Endothelial cell of umbilical vein (primary cell): ENCODE results near the gene FXYD3. TPM values are rescaled to one million over a fixed set of nuclear protein-coding genes. Genes with fewer than 3 reads are reported as not detected.

Experiments used
- BruUV-seq: library from RNA; stranded (reverse); fragments of 400-500 nt; replicated peaks from 2 replicates; lab custom pipeline; 2021; lab: Mats Ljungman, UMichigan
- CTCF ChIA-PET: fragments of 300-600, 350-600 bp; sonication (Branson Sonifier 250); formaldehyde crosslinking; loops from one replicate; lab custom pipeline; 2021; ENCODE audit warnings: antibody characterized with exemption, inconsistent platforms; lab: Charles Lee
- POLR2A ChIA-PET: fragments of 300-600, 350-600 bp; sonication (Branson Sonifier 250); formaldehyde crosslinking; loops from one replicate; lab custom pipeline; 2021; ENCODE audit warnings: antibody characterized with exemption, inconsistent platforms; lab: Charles Lee
- DNase-seq: peaks from one replicate; pipeline ENCODE4 v3.0.0-alpha.2; 2011; ENCODE audit warnings: low read depth, low spot score
- FAIRE-seq: peaks from 2 replicates; lab custom pipeline; 2011; peaks lifted over from hg19 to GRCh38; lab: Jason Lieb, UNC
- H2AFZ ChIP-seq: 2 replicates; pipeline ENCODE4 v1.6.0; 2012; ENCODE audit warnings: low read depth, low read length, control low read depth, inconsistent platforms
- H3K27ac ChIP-seq: 2 replicates; pipeline ENCODE4 v1.5.1; 2011; ENCODE audit warnings: low read depth, mild to moderate bottlenecking, control low read depth, low read length, moderate library complexity; ENCODE audit not compliant: insufficient read depth
- H3K27me3 ChIP-seq, 2 experiments: 2 replicates each; pipeline versions ENCODE4 v1.6.0 to v1.6.1; 2011; ENCODE audit warnings: low read length in 2 of 2, mixed read lengths in 1 of 2; ENCODE audit not compliant: control insufficient read depth in 2 of 2, insufficient read depth in 2 of 2
- H3K36me3 ChIP-seq, 2 experiments: 2 replicates in 1 of 2; 3 replicates in 1 of 2; pipeline ENCODE4 v1.5.1; 2011; ENCODE audit warnings: low read length in 2 of 2, mild to moderate bottlenecking in 1 of 2, moderate library complexity in 1 of 2; ENCODE audit not compliant: control insufficient read depth in 2 of 2, insufficient read depth in 2 of 2; ENCODE audit errors: extremely low read depth in 1 of 2
- H3K4me1 ChIP-seq: 3 replicates; pipeline ENCODE4 v1.5.1; 2011; ENCODE audit warnings: mild to moderate bottlenecking, low read length; ENCODE audit not compliant: control insufficient read depth, insufficient read depth; ENCODE audit errors: extremely low read depth
- H3K4me2 ChIP-seq: 2 replicates; pipeline ENCODE4 v1.6.1; 2011; ENCODE audit warnings: low read length, control low read depth, mixed read lengths; ENCODE audit not compliant: insufficient read depth
- H3K4me3 ChIP-seq, 3 experiments: fragments of 200-600 bp in 1 of 3; sonication (generic), shearing (Covaris generic) in 1 of 3; replicated peaks in 1 of 3; 2 replicates each; pipeline ENCODE4 v1.5.1; 2011 to 2016; ENCODE audit warnings: control low read depth in 3 of 3, low read length in 3 of 3, mild to moderate bottlenecking in 2 of 3, inconsistent platforms in 1 of 3, low read depth in 1 of 3, moderate library complexity in 1 of 3; ENCODE audit not compliant: insufficient read depth in 1 of 3
- H3K79me2 ChIP-seq: 2 replicates; pipeline ENCODE4 v1.6.0; 2012; ENCODE audit warnings: low read length, inconsistent platforms; ENCODE audit not compliant: control insufficient read depth, insufficient read depth
- H3K9ac ChIP-seq: replicated peaks from 2 replicates; pipeline ENCODE3; 2011; ENCODE audit warnings: low read length, control low read depth; ENCODE audit not compliant: insufficient read depth; ENCODE audit errors: extremely low read depth
- H3K9me1 ChIP-seq: replicated peaks from 3 replicates; pipeline ENCODE4 v1.6.0; 2011; ENCODE audit warnings: mild to moderate bottlenecking, low read length; ENCODE audit not compliant: control insufficient read depth, insufficient read depth; ENCODE audit errors: extremely low read depth
- H3K9me3 ChIP-seq: replicated peaks from 2 replicates; pipeline ENCODE4 v1.5.1; 2012; ENCODE audit warnings: low read length, inconsistent platforms; ENCODE audit not compliant: control insufficient read depth, insufficient read depth
- H4K20me1 ChIP-seq: replicated peaks from 2 replicates; pipeline ENCODE3; 2011; ENCODE audit warnings: mild to moderate bottlenecking, low read length; ENCODE audit not compliant: control insufficient read depth, insufficient read depth; ENCODE audit errors: extremely low read depth
- CTCF ChIP-seq, 2 donors: IDR thresholded peaks; 1 replicate in 1 of 2; 2 replicates in 1 of 2; pipeline ENCODE4 v1.5.1; 2011; ENCODE audit warnings: low read length in 2 of 2, mild to moderate bottlenecking in 2 of 2, moderate library complexity in 2 of 2, control low read depth in 1 of 2, inconsistent platforms in 1 of 2, low read depth in 1 of 2; ENCODE audit not compliant: insufficient read depth in 1 of 2; ENCODE audit errors: extremely low read depth in 1 of 2
- EZH2 ChIP-seq: IDR thresholded peaks from 2 replicates; pipeline ENCODE4 v1.6.1; 2012; ENCODE audit warnings: borderline replicate concordance, low read depth, mild to moderate bottlenecking, moderate library complexity, low read length, inconsistent platforms; ENCODE audit not compliant: severe bottlenecking
- FOS ChIP-seq: IDR thresholded peaks from 2 replicates; pipeline ENCODE4 v1.6.1; 2011; ENCODE audit warnings: mild to moderate bottlenecking, low read length, moderate library complexity, borderline replicate concordance; ENCODE audit not compliant: insufficient read depth
- GATA2 ChIP-seq: IDR thresholded peaks from 2 replicates; pipeline ENCODE4 v1.7.0; 2011; ENCODE audit warnings: low read depth, mild to moderate bottlenecking, moderate library complexity, mixed read lengths, low read length; ENCODE audit not compliant: insufficient read length, insufficient read depth
- JUN ChIP-seq: IDR thresholded peaks from 2 replicates; pipeline ENCODE4 v1.6.1; 2011; ENCODE audit warnings: borderline replicate concordance, low read depth; ENCODE audit not compliant: insufficient read length, insufficient read depth
- MAX ChIP-seq: IDR thresholded peaks from 2 replicates; pipeline ENCODE4 v1.6.1; 2011; ENCODE audit not compliant: insufficient read depth, insufficient read length
- MYC ChIP-seq: IDR thresholded peaks from one replicate; pipeline ENCODE4 v1.6.1; 2011; ENCODE audit warnings: mild to moderate bottlenecking, low read depth, low read length
- POLR2A ChIP-seq: IDR thresholded peaks from 2 replicates; pipeline ENCODE4 v1.6.1; 2012; ENCODE audit warnings: low read depth, mild to moderate bottlenecking, control low read depth, low read length
- POLR2AphosphoS5 ChIP-seq: IDR thresholded peaks from 2 replicates; pipeline ENCODE4 v1.6.1; 2012; ENCODE audit warnings: low read depth, mild to moderate bottlenecking, control low read depth, low read length, moderate library complexity; ENCODE audit not compliant: insufficient read depth
- dilution Hi-C: fragments of 300-500 bp; cut with MboI; formaldehyde crosslinking; loops from one replicate; pipeline ENCODE4 v1.15.0; 2019; ENCODE audit warnings: low sequenced_read_pairs; ENCODE audit not compliant: extremely low pct_ligation_motif_present
- intact Hi-C: fragments of 100-400 bp; cut with micrococcal nuclease; formaldehyde crosslinking; loops from one replicate; pipeline ENCODE4 v1.10.0; 2022
- polyA plus RNA-seq, 4 experiments: library from polyadenylated mRNA; depleted of rRNA in 3 of 4; stranded (reverse) in 3 of 4; unstranded in 1 of 4; fragments of >200 nt; gene quantifications; 2 replicates each; pipeline versions ENCODE4 v1.2.1 to v1.2.3, GENCODE V29; 2011 to 2012; ENCODE audit warnings: missing spikeins in 1 of 4
- total RNA-seq: library from RNA; stranded (reverse); gene quantifications from 2 replicates; pipeline ENCODE4 v1.2.3, GENCODE V29; 2021

Gene FXYD3
- total and polyA plus RNA-seq, 2 donors (not counting 3 experiments of a cell fraction or from before 2014, with no cell fraction given) = not detected

GRCh38 chr19:35117116-35117515 lies 1.5 kb downstream of the FXYD3 start:
- dilution Hi-C loops = no loop called here

More at GRCh38 chr19:35117116-35117515, 1.5 kb downstream of the FXYD3 start:
- H3K9me3 ChIP-seq = no peaks in the 10 kb centered on the region
- H3K4me1 ChIP-seq = no peaks in the 10 kb centered on the region
- H3K9ac ChIP-seq = no peak overlapping the region
- H4K20me1 ChIP-seq = no peaks in the 10 kb centered on the region
- POLR2A ChIA-PET = no interaction called here
- FAIRE-seq = no peak
- H3K9me1 ChIP-seq = no peaks in the 10 kb centered on the region
- intact Hi-C loops = no loop called here
- no peaks in the 10 kb centered on the region for H3K79me2 ChIP-seq
- H3K36me3 ChIP-seq = no peaks in the 10 kb centered on the region
- no peak for DNase-seq
- no peak overlapping the region for H3K4me2 ChIP-seq
- TF ChIP-seq MYC (no peak), MAX (no peak), CTCF (IDR thresholded peaks at IDR 0.05; ENCODE audit: extremely low read depth in 1 of 2, insufficient read depth in 1 of 2, low read depth in 1 of 2, low read length in 2 of 2) (no peak), JUN (no peak), EZH2 (no peak), GATA2 (no peak), FOS (no peak), POLR2A (no peak), POLR2AphosphoS5 (no peak)
- H3K4me3 ChIP-seq = no peak overlapping the region
- H3K27ac ChIP-seq = no peak overlapping the region
- no peak overlapping the region for H2AFZ ChIP-seq
- CTCF ChIA-PET = interaction anchor here (0.9 to 1.0 kb wide), 4 partner anchors 10 to 73 kb away, joined by 3 to 4 read pairs (median 4); partner anchors contain the start of gene FXYD7
- BruUV-seq = no TSS peak
- no peaks in the 10 kb centered on the region for H3K27me3 ChIP-seq
